Measurements from ENCODE around the gene SERPINB11. TPM values are rescaled to one million over a fixed set of nuclear protein-coding genes. Genes with fewer than 3 reads are reported as not detected.
"Not testable (repeated sequence)": the region's sequence is repeated elsewhere in the genome, so short reads cannot be mapped to it uniquely, and the experiment has no call there.

Gene SERPINB11, protein sequence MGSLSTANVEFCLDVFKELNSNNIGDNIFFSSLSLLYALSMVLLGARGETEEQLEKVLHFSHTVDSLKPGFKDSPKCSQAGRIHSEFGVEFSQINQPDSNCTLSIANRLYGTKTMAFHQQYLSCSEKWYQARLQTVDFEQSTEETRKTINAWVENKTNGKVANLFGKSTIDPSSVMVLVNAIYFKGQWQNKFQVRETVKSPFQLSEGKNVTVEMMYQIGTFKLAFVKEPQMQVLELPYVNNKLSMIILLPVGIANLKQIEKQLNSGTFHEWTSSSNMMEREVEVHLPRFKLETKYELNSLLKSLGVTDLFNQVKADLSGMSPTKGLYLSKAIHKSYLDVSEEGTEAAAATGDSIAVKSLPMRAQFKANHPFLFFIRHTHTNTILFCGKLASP
- not detected for polyA plus RNA-seq

DNA sequence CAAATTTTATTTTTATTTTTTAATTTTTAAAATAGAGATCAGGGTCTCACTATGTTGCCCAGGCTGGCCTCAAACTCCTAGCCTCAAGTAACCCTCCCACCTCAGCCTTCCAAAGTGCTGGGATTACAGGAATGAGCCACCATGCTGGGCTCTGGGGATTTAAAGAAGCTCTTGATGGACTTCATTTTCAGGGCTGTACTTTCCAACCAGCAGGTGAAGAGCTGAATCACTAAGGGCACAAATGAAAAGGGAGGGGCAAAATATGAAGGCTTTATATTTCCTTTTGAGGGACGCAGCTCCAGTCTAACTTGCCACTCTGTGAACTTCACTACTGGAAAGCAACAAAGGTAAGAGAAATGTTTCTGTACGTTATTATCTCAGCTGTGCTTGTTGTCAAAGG, at the start of gene SERPINB11:
Gene SERPINB11, plus strand, starts transcription at position 301 of the 400 bp plus-strand sequence. CDS start 7,234 bp downstream, outside the sequence.
- WGBS, 3 donors = 63 to 84% (median 68%) methylated on average over 2 of the region's 2 CpGs

DNA sequence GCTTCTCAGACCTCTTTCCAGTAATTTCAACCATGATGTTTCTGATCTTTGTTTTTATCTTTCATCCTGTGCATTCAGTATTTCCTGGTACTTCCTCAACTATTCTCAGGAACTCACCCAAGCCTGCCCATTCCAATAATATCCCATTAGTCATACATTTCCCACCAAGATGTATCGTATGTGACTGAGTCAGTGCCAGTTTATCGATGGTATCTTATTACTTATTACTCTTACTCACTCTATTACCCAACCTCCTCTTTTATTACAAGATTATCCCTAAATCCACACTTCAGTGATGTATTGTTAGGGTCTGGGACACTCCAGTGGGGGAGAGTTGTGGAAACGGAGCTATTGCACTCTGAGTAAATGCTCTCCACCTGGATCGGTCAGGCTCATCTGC, 43.8 kb upstream of the SERPINB11 start:
- H3K27ac ChIP-seq (ENCODE audit: low read depth, low read length) = not testable (repeated sequence)
- WGBS, 3 donors = 75 to 87% (median 85%) methylated on average over 4 of the region's 4 CpGs

More for the DNA sequence above, at the start of gene SERPINB11:
- no peak within 1 kb of the TSS for H3K27ac ChIP-seq (ENCODE audit: low read depth, low read length)

DNA sequence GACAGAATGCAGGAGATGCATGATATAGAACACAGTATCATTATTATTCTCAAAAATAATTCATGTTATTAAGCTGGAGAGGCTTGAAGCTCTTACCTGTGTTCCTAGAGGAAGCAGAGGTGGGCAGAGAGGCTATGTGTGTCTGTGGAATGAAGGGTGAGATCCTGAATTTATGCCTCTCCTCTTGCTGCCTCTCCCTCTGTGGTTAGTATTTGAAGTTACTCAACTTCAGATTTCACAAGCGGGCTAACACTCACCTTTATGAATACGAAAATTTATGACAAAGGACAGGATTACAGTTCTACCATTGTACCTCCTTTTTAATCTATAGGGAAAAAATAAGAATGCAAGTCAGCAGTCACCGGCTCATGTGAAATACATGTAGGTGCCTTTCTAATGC, 41.0 kb upstream of the SERPINB11 start, which contains the start of gene SERPINB3:
Gene SERPINB3, minus strand, starts transcription at position 144 of the 400 bp plus-strand sequence. CDS start 677 bp downstream, outside the sequence.
- WGBS, 3 donors = 53 to 73% (median 67%) methylated on average over 2 of the region's 3 CpGs

DNA sequence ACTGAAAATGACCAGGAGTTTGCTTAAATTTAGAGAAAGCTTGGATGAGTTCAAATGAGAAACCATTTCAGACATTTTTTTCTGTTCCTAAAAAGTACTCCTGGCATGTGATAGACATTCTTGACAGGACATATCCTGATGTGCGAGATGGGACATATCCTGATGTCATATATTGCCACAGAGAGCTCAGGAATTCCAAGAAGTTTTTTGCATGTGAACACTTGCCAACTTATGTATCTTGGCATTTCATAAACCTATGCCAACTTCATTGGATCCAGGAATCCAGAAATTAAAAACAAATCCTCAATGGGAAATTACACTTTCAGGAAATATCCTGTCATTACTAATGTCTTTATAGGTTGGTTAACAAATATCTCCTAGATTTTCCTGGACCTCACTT, 38.2 kb upstream of the SERPINB11 start:
- 75 to 84% (median 81%) methylated on average over 1 of the region's 1 CpG for WGBS, 3 donors
- no peak overlapping the region for H3K27ac ChIP-seq (ENCODE audit: low read depth, low read length)

More for the DNA sequence above, 41.0 kb upstream of the SERPINB11 start, which contains the start of gene SERPINB3:
- H3K27ac ChIP-seq (ENCODE audit: low read depth, low read length) = not testable (repeated sequence)

DNA sequence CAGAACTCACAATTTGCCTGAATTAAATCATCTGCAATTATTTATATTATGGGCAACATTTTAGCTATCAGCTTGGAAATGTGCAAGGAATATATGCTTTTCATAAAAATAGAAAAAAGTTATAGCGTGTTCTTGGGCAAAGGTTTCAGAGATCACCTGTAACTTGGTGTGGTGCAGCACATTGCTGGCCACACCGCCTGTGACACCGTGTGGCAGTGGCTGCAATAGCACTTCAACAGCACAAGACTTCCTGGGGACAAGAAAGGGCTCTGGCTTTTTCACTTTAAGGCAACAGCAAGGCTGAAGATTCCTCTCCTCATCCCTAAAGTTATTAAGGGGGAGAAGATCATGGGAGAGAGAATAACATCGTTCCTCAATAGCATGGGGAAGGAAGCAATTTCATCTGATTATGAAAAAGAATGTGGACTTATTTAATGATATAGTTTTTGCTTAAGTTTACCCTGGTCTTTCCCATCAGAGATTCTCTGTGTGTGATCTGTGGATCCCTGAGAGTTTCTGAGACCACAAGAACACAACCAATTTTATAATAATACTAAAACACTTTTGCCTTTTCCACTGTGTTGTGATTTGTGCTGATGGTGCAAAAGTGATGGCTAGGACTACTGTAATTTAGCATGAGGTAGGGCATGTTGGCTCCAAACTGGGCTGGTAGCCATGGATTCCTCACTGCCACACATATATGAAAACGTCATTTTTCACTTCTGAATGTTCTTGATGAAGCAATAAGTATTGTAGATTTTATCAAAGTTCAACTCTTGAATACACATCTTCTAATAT, 26.0 kb upstream of the SERPINB11 start:
- H3K27ac ChIP-seq (ENCODE audit: low read depth, low read length) = no peak overlapping the region
- WGBS, 3 donors = 24 to 31% (median 27%) methylated on average over 5 of the region's 5 CpGs

DNA sequence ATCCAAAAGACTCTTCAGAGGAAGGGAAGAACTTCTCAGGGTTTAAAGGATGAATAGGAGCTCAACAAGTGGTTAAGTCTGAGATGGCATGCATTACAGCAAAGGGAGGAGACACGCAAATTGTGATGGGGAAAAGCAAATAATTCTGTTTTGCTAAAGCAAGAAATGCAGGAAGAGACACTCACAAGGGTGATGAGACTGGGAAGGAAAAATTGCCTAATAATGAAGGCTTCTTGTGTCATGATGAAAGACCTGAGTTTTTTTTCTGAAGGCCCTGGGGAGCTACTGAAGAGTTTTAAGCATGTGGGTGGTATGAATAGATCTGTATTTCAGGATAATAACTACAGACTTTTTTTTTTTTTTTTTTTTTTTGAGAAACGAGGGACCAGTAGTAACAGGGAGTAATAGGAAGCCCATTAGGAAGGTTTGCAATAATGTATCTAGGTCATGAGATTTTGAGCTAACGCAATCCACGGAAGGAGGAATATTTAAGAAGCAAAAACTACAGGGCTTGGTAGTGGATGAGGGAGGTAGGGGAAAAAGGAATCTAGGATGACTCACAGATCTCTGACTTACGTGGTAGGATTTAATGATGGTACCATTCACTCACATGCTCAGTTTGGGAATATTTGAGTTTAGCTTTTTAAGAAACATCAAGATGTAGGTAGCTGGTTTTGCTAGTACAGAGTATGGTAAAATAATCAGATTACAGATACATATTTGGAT, 25.1 kb upstream of the SERPINB11 start:
- WGBS, 3 donors = 31 to 63% (median 34%) methylated on average over 5 of the region's 5 CpGs

DNA sequence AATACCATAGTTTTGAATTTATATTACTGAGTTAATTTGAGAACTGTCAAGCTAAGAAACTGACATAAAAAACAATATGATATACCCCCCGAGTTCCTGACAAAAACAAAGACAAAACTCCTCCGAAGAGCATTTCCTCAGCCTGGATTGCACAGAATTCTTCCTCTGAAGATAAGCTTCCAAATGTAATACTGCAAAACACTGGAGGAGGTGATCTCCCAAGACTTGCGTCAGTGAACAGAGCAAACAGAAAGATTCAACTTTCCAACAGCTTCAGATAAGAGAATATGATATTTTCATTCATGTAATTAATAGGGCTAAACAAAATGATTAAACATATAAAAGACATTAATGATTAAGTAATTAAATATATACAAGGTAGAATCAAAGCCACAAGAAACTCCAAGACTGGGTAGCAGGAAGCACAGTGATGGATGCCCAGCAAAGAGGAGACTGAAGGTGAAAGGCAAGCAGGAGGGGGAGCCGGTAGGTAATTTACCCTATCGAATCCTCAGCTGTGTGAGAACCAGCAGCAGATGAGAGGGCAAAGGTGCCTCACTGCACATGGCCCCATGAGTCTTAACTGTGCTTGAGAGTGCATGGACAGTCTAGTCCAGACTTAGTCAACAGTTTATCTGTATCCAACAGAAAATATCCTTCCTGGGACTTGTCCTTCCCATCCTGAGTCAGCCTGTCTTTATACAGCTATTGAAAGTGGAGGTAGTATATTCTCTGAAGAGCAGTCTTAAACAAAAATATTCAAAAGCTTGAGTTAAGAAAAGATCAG, 22.7 kb upstream of the SERPINB11 start:
- WGBS, 3 donors = 71 to 74% (median 71%) methylated on average over 5 of the region's 5 CpGs
- H3K27ac ChIP-seq (ENCODE audit: low read depth, low read length) = no peak overlapping the region

More for the DNA sequence above, 25.1 kb upstream of the SERPINB11 start:
- H3K27ac ChIP-seq (ENCODE audit: low read depth, low read length) = no peak overlapping the region

DNA sequence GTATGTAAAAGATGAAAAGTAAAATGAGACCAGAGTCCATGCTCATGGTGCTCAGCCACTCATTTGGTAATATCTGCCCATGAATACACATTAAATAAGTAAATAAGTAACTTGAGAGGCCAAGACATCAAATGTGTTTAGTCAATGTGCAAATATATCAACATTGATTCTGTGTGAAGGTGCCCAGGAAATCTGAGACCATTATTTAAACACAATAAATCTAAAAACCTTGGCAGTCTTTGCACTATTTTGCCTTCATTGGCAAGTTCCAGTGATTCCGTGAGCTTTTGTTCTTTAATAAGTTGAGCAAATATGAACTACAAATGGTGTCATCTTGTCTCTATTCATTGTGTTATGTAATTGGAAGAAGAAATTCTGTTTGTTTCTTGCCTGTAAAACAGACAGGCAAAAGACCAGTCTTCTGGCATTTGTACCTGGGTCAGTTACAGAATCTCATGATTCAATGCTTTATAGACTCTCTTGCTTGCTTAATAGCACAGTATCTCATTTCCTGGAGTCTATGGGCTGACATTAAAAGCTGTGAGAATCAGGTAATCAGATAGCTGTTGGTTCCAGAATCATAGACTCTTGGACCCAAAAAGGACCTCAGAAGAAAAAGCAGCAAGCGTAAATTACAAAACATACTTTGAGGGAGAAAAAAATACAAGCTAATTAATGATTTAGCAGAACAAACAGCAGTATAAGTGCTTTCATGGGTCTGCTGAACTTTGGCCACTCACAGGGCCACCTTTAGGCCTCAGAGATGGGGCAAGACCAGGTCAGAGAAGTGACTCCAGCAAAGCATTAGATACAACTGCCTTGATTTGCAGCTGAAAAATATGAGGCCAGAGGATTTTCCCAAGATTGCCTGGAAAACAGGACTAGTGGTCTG, 21.1 kb upstream of the SERPINB11 start:
- WGBS, 3 donors = 45 to 89% (median 84%) methylated on average over 2 of the region's 2 CpGs
- H3K27ac ChIP-seq (ENCODE audit: low read depth, low read length) = no peak overlapping the region

DNA sequence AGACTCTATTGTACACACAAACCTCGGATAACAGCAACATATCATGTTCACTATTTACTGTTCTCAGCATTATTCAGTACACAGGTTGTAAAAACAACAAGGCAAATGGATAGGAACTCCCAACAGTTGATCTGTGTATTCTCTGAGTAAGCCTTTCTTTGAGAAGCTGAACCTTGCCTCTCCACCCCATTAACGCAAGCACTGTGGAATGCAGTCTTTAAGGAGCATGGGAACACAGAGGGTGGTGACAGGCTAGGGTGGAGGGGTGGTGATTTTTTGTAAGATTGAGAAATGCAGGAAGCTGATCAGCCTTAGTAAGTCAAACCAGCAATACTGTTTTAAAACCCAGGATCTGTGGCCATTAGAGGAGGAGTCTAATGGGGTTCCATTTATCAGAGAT, 19.6 kb upstream of the SERPINB11 start:
- WGBS, 3 donors = 16 to 42% (median 38%) methylated on average over 2 of the region's 2 CpGs
- H3K27ac ChIP-seq (ENCODE audit: low read depth, low read length) = no peak overlapping the region

DNA sequence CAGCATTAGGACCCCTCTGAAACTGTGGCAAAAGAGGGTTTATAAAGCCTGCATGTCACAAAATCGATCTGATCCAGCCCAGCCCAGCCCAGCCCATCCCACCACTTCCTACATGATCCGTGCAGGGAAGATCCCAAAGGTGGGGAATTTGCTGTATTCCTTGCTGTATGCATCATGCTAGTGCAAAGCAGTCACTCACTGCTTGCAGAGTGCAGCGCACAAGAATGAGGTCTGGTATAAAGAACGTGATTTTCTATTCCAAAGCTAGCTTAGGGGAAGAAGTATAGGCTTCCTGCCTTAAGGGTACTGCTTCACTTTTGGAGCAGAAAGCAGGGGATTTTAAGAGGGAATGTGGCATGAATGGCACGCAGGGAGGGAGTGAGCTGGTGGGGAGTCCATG, 18.9 kb upstream of the SERPINB11 start:
- 70 to 74% (median 74%) methylated on average over 5 of the region's 5 CpGs for WGBS, 3 donors
- H3K27ac ChIP-seq (ENCODE audit: low read depth, low read length) = no peak overlapping the region

DNA sequence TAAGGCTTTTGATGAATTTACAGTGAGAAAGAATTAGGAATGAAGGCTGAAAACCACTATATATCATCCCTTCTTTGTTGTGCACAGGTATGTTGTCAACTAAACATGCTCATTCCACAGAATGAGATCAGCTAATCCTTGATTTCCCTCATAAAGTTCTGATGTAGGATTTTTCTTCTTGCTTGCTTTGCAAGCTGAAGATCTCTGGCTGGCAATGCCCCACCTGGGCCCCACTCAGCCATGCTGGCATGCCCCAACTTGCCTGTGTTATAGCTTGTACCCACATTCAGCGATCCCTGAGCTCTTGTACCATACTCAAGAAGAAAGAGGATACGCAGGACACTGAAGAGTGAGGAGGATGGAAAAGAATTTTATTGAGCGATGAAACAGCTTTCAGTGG, 18.0 kb upstream of the SERPINB11 start:
- WGBS, 3 donors = 93 to 99% (median 98%) methylated on average over 3 of the region's 3 CpGs
- no peak overlapping the region for H3K27ac ChIP-seq (ENCODE audit: low read depth, low read length)

DNA sequence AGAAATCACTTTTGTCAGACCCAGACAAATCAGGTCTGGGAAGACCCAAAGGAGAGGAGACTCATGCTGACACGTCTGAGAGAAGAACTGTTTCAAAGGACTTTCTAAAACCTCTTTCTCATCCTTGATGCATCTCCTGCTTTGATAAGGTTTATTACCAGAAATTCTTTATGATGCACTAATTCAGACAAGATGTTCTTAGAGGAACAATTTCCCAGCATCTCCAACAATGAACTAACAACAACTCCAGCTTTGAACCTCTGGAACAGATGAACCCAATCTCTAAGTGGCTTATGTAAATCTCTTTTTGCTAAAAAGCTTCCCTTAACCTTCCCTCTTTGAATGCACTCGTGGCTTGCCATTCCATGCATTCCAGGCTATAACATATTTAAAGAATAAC, 15.9 kb upstream of the SERPINB11 start:
- H3K27ac ChIP-seq (ENCODE audit: low read depth, low read length) = no peak overlapping the region
- 30 to 72% (median 56%) methylated on average over 2 of the region's 2 CpGs for WGBS, 3 donors

DNA sequence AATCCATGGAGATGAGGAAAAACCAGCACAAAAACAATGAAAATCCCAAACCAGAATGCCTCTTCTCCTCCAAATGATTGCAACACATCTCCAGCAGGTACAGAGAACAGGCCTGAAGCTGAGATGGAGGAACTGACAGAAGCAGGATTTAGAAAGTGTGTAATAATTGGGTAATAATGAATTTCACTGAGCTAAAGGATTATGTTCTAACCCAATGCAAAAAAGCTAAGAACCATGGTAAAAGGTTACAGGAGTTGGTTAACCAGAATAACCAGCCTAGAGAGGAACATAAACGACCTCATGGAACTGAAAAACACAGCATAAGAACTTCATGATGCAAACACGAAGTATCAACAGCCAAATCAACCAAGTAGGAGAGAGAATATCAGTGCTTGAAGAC, 13.7 kb upstream of the SERPINB11 start:
- 54 to 59% (median 56%) methylated on average over 2 of the region's 2 CpGs for WGBS, 3 donors

DNA sequence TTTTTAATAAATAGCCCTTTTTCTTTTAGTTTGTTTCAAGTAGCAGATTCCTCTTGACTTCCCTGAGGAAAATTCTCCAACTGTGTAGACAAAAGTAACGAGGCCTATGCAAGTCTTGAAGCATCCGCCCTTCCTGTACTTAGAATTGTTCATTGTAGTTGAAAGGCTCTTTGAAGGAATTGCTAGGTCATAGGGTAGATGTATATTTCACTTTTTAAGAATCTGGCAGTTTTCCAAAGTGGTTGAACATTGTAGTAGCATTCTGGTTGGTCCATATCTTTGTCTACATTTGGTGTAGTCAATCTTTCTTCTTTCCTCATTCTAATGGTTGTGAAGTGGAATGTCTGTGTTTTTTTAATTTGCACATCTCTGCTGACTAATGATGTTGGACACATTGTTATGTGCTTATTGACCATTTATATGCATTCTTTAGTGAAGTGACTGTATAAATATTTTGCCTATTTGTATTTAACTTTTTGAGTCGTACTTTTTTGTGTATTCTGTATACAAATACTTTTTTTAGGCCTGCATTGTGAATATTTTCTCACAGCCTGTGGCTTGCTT, 5.6 kb upstream of the SERPINB11 start:
- H3K27ac ChIP-seq (ENCODE audit: low read depth, low read length) = no peak overlapping the region
- WGBS, 3 donors = 48 to 57% (median 53%) methylated on average over 3 of the region's 3 CpGs

More for the DNA sequence above, 13.7 kb upstream of the SERPINB11 start:
- no peak overlapping the region for H3K27ac ChIP-seq (ENCODE audit: low read depth, low read length)

DNA sequence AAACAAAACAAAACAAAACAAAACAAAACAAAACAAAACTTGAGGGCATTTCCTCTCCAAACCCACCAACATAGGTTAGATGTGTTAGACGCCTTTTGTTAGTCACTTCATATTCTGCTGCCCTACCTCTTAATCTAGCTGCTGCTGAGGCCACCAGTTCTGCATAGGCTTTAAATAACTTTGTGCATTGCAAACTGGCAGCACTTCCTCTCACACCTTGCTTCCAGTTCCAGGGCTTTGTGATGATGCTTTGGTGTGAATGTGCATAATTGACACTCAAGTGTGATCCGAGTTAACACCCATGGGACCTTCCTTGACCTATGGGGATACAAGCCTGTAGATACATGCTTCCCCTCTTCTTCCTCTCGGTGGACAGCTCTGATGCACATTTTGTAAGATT, 2.3 kb upstream of the SERPINB11 start:
- H3K27ac ChIP-seq (ENCODE audit: low read depth, low read length) = no peak overlapping the region
- 57 to 64% (median 60%) methylated on average over 3 of the region's 3 CpGs for WGBS, 3 donors

DNA sequence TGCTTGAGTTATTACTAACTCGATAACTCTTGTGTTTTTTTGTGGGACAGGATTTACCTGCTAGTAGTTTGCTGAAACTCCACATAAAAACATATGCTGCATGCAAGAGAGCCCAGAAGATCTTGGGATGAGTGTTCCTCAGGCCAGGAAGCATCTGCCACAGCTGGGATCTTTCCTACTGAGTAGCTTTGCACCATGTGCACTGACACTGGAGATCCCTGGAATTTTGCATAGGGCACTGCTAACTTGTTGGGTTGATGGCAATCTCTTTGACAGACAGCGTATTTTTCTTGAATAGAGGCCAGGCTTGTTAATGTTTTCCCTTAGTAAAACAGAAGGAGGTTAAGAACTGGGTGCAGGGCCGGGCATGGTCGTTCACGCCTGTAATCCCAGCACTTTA, 808 bp upstream of the SERPINB11 start:
- 38 to 86% (median 79%) methylated on average over 5 of the region's 5 CpGs for WGBS, 3 donors
- H3K27ac ChIP-seq (ENCODE audit: low read depth, low read length) = no peak overlapping the region

DNA sequence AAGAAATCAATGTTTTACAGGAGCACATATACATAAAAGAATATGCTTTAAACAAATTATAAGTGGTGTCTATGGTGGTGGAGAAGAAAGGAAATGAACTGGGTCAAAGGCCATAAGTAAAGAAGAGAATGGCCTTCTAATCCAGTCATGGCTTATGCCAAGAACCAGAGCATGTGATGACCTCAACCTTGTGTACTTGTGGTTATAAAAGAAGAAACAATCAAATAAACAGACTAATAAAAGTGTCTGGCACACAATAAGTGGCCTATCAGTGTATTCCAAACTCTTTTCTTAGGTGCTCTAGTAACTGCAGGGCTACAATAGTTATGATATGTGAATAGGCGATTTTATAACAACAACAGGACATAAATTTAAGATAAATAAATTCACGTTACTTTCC, 2.6 kb downstream of the SERPINB11 start:
- no peak overlapping the region for H3K27ac ChIP-seq (ENCODE audit: low read depth, low read length)
- 74 to 80% (median 75%) methylated on average over 2 of the region's 2 CpGs for WGBS, 3 donors
